RWPE2 (cell line): Measurements from ENCODE around the gene TACR2.

ENCODE experiments used
- ATAC-seq: fragments of 200-7000 bp; cut with Tn5 transposase; 3 replicates; pipeline ENCODE4 v1.9.1; 2021; ENCODE audit warnings: low read depth
- DNase-seq: peaks from one replicate; pipeline ENCODE4 v3.0.0-alpha.2; 2020; ENCODE audit warnings: low spot score
- H3K27ac ChIP-seq: fragments of 450-650 bp; 2 replicates; pipeline ENCODE4 v1.5.1; 2017; ENCODE audit warnings: mild to moderate bottlenecking; ENCODE audit not compliant: poor library complexity, severe bottlenecking
- H3K27me3 ChIP-seq: fragments of 250-450 bp; sonication (Bioruptor Pico); 2 replicates; pipeline ENCODE4 v1.5.1; 2021; ENCODE audit warnings: mild to moderate bottlenecking, moderate library complexity; ENCODE audit not compliant: insufficient read depth, poor library complexity, severe bottlenecking
- H3K36me3 ChIP-seq: fragments of 250-450 bp; sonication (Bioruptor Pico); 2 replicates; pipeline ENCODE4 v1.5.1; 2020; ENCODE audit warnings: low read depth, mild to moderate bottlenecking, moderate library complexity
- H3K4me1 ChIP-seq: fragments of 250-450 bp; sonication (Bioruptor Pico); 2 replicates; pipeline ENCODE4 v1.5.1; 2021; ENCODE audit warnings: mild to moderate bottlenecking, moderate library complexity; ENCODE audit not compliant: insufficient read depth, poor library complexity, severe bottlenecking
- H3K4me3 ChIP-seq: fragments of 250-450 bp; sonication (Bioruptor Pico); 2 replicates; pipeline ENCODE4 v1.5.1; 2021; ENCODE audit warnings: mild to moderate bottlenecking, moderate library complexity; ENCODE audit not compliant: severe bottlenecking
- H3K9me3 ChIP-seq: fragments of 250-450 bp; sonication (Bioruptor Pico); 2 replicates; pipeline ENCODE4 v1.5.1; 2021; ENCODE audit warnings: mild to moderate bottlenecking, moderate library complexity; ENCODE audit not compliant: severe bottlenecking
- CTCF ChIP-seq: fragments of 450-650 bp; IDR thresholded peaks from one replicate; pipeline ENCODE4 v1.5.1; 2017; ENCODE audit warnings: mild to moderate bottlenecking, moderate library complexity; ENCODE audit not compliant: poor library complexity, severe bottlenecking

TACR2 gene

DNA sequence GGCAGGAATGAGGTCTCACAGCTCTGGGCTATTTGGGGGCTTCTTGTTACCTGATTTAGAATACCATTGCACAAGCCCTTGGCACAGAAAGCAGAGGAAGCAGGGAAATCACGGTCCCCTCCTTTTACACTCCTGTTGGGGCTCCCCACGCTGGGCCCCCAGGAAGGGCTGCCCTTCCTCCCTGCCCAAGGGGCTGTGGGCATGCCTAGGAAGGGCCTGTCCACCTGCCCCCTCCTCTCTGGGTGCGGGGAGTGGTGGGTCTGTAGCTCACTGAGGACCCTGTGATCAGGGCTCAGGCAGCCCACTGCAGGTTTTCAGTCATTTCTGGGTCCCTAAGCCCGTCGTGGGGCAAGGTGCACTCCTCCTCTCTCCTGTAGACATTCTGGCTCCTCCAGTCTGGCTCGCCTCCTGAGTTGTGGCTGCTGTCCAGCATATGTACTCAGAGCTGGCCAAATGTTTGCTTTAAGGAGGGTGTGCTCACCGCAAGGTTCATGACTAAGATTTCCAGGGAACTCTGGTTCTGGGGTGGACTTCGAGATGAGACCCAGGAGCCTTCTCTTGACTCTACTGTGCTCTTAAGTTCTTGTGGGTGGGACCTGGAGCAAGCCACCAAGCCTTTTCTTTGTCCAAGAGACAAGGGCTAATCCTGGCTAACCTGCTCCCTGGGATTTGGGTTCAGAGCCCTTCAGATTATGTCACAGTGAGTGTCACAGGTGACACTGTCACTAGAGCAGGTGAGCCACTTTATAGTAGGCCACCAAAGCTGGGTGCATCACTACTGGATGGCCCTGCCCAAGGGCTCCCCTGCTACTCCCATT is 56.0 kb downstream of the TACR2 start:
- DNase-seq (peak; percentile 81), ATAC-seq (peak; percentile 95)
- Histone ChIP-seq H3K27ac (peak overlapping the region; percentile 69), H3K4me1 (peaks cover 52% of the 10 kb centered on the region), H3K36me3 (peaks cover 56% of the 10 kb centered on the region), H3K27me3 (no peaks in the 10 kb centered on the region), H3K4me3 (no peak overlapping the region), H3K9me3 (no peaks in the 10 kb centered on the region)
- TF ChIP-seq CTCF = no peak

DNA sequence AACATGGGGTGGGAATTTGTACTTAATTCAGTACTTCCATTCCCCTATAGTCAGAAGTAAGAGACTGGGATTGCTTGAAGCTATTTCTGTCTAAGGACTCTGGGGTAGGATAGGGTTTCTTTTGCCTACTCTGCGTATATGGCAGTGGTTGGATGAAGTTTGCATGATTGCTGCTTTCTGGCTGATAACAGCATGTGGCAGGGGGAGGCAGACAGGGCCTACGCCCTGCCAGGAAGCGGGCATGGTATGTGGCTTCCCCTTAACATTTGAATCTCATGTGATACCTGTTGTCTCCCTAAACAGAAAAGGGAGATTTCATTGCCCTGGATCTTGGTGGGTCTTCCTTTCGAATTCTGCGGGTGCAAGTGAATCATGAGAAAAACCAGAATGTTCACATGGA is 57.1 kb downstream of the TACR2 start:
- Histone ChIP-seq H3K27ac (peak overlapping the region; percentile 69), H3K4me1 (peaks cover 52% of the 10 kb centered on the region), H3K27me3 (no peaks in the 10 kb centered on the region), H3K9me3 (no peaks in the 10 kb centered on the region), H3K36me3 (peaks cover 53% of the 10 kb centered on the region), H3K4me3 (no peak overlapping the region)
- TF ChIP-seq CTCF = no peak
- ATAC-seq (no peak), DNase-seq (no peak)

GRCh38 chr10:69359148-69359547 is 57.6 kb downstream of the TACR2 start:
- ATAC-seq (no peak), DNase-seq (no peak)
- Histone ChIP-seq H3K27ac (peak overlapping the region; percentile 69), H3K9me3 (no peaks in the 10 kb centered on the region), H3K4me1 (peaks cover 52% of the 10 kb centered on the region), H3K36me3 (peaks cover 53% of the 10 kb centered on the region), H3K4me3 (no peak overlapping the region), H3K27me3 (no peaks in the 10 kb centered on the region)
- no peak for TF ChIP-seq CTCF

DNA sequence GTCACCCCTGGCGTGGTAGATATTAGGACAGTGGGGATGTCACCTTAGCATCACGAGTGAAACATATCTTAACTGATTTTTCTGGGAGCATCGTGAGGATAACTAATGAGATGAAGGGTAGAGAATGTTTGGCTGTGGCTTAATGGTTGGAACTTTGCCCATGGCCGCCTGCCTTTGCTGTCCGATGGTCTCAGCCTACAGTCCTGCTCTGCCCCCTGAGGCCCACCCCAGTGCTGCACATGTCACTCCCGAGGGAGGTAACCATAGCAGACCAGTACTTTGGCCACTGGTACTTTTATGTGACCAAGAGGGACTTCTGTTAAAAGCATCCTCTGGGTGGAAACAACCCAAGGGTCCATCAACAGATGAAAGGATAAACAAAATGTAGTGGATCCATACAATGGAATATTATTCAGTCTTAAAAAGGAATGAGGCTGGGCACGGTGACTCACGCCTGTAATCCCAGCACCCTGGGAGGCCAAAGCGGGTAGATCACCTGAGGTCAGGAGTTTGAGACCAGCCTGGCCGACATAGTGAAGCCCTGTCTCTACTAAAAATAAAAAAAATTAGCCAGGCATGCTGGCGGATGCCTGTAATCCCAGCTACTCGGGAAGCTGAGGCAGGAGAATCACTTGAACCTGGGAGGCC is 58.4 kb downstream of the TACR2 start:
- no peak for TF ChIP-seq CTCF

DNA sequence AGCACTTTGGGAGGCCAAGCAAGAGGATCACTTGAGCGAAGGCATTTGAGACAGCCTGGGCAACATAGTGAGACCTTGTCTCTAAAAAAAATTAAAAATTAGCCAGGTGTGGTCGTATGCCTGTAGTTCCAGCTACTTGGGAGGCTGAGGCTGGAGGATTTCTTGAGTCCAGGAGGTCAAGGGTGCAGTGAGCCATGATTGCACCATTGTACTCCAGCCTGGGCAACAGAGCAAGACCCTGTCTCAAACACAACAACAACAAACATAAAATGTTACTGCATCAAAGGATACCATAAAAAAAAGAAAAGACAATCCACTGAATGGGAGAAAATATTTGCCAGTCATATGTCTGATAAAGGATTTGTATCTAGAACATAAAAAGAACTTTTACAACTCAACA is 60.5 kb downstream of the TACR2 start:
- DNase-seq = no peak
- Histone ChIP-seq H3K27me3 (no peaks in the 10 kb centered on the region), H3K36me3 (peaks cover 39% of the 10 kb centered on the region), H3K4me1 (peaks cover 50% of the 10 kb centered on the region), H3K27ac (no peak overlapping the region), H3K9me3 (no peaks in the 10 kb centered on the region), H3K4me3 (no peak overlapping the region)
- no peak for TF ChIP-seq CTCF
- no peak for ATAC-seq

More for the DNA sequence above, 58.4 kb downstream of the TACR2 start:
- Histone ChIP-seq H3K27ac (peak overlapping the region; percentile 69), H3K36me3 (peaks cover 45% of the 10 kb centered on the region), H3K4me3 (no peak overlapping the region), H3K27me3 (no peaks in the 10 kb centered on the region), H3K9me3 (no peaks in the 10 kb centered on the region), H3K4me1 (peaks cover 50% of the 10 kb centered on the region)
- DNase-seq (no peak), ATAC-seq (no peak)
